HCT116 (cell line): ENCODE measurements around the gene SEC11A.

Source experiments
- CTCF ChIP-seq, 3 experiments: fragments of 200-600 bp in 1 of 3; sonication (generic) in 1 of 3; IDR thresholded peaks in 2 of 3; conservative IDR thresholded peaks in 1 of 3; 2 replicates each; pipeline ENCODE4 v1.5.1; 2012 to 2017; ENCODE audit warnings: low read depth in 2 of 3, low read length in 2 of 3, antibody characterized with exemption in 1 of 3, borderline replicate concordance in 1 of 3, control low read depth in 1 of 3, mild to moderate bottlenecking in 1 of 3, mixed read lengths in 1 of 3, mixed run types in 1 of 3, moderate library complexity in 1 of 3; ENCODE audit not compliant: insufficient read depth in 1 of 3
- POLR2A ChIP-seq: IDR thresholded peaks from 2 replicates; pipeline ENCODE4 v1.7.0; 2011; ENCODE audit warnings: borderline replicate concordance; ENCODE audit not compliant: insufficient read depth, insufficient read length; ENCODE audit errors: extremely low read depth
- SRF ChIP-seq: IDR thresholded peaks from 2 replicates; pipeline ENCODE4 v1.6.1; 2012; ENCODE audit warnings: low read depth

- TF ChIP-seq CTCF (IDR thresholded peaks at IDR 0.05 in 2 of 3, conservative IDR thresholded peaks at IDR 0.05 in 1 of 3; ENCODE audit: borderline replicate concordance in 1 of 3, insufficient read depth in 1 of 3, low read depth in 2 of 3, low read length in 2 of 3) (no peak), POLR2A (no peak), SRF (no peak)
These were observed 86.9 kb downstream of the SEC11A start for GRCh38 chr15:84629033-84629432.
